ENCODE measurements around the gene GRHL3. TPM values are rescaled to one million over a fixed set of nuclear protein-coding genes. Genes with fewer than 3 reads are reported as not detected.

The GRHL3 gene
- total RNA-seq, 2 donors from 2014 or later, result not detected

- ATAC-seq (peak; percentile 61 to 90), DNase-seq (ENCODE audit: low spot score) (no peak)
- Mint-ChIP-seq H3K27me3 (no peaks in the 10 kb centered on the region), H3K36me3 (no peaks in the 10 kb centered on the region), H3K4me3 (peak overlapping the region; percentile 25), H3K27ac (no peak overlapping the region), H3K9me3 (no peaks in the 10 kb centered on the region), H3K4me1 (ENCODE audit: low read depth in 2 of 2) (peaks cover 0 to 10% of the 10 kb centered on the region in 2 donors)
Observed at GRCh38 chr1:24364975-24365678, 46.0 kb downstream of the GRHL3 start.

DNA sequence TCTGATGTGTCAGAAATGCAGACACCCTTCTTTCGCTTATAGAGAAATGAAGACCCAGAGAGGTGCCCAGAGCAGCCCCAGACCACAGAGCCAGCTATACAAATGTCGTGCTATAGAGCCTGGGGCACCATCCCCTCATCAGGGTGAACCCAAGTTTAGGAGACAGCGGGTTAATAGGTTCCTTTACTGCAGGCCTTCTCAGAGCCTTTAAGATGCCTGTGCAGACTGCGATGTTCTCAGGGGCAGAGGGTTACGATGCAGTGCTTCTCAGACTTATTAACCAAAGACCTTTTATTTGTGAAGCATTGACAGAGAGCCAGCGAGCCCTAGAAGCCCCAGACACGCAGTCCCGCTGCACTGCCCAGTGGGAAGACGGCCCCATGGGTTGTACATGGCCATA is 47.5 kb downstream of the GRHL3 start:
- no peak for DNase-seq (ENCODE audit: low spot score)
- Mint-ChIP-seq H3K4me1 (ENCODE audit: low read depth in 2 of 2) (peaks cover 0 to 10% of the 10 kb centered on the region in 2 donors), H3K4me3 (no peak overlapping the region), H3K27ac (no peak overlapping the region), H3K27me3 (no peaks in the 10 kb centered on the region), H3K36me3 (no peaks in the 10 kb centered on the region), H3K9me3 (no peaks in the 10 kb centered on the region)
- no peak for ATAC-seq

GRCh38 chr1:24369199-24369598 is 50.0 kb downstream of the GRHL3 start:
- Mint-ChIP-seq H3K4me3 (no peak overlapping the region), H3K27me3 (no peaks in the 10 kb centered on the region), H3K27ac (no peak overlapping the region), H3K36me3 (no peaks in the 10 kb centered on the region), H3K9me3 (no peaks in the 10 kb centered on the region), H3K4me1 (ENCODE audit: low read depth in 2 of 2) (peaks cover 0 to 10% of the 10 kb centered on the region in 2 donors)
- DNase-seq (ENCODE audit: low spot score) (no peak), ATAC-seq (no peak)

- Mint-ChIP-seq H3K4me3 (no peak overlapping the region), H3K36me3 (no peaks in the 10 kb centered on the region), H3K9me3 (no peaks in the 10 kb centered on the region), H3K27me3 (no peaks in the 10 kb centered on the region), H3K27ac (no peak overlapping the region), H3K4me1 (ENCODE audit: low read depth in 2 of 2) (peaks cover 0 to 7% of the 10 kb centered on the region in 2 donors)
- DNase-seq (ENCODE audit: low spot score) (no peak), ATAC-seq (no peak)
Observed at GRCh38 chr1:24369801-24370200, 50.6 kb downstream of the GRHL3 start.

GRCh38 chr1:24373044-24373443 is 53.9 kb downstream of the GRHL3 start:
- H3K27ac Mint-ChIP-seq, result no peak overlapping the region

GRCh38 chr1:24373710-24374109 is 54.6 kb downstream of the GRHL3 start:
- H3K36me3 Mint-ChIP-seq, result no peaks in the 10 kb centered on the region

More at GRCh38 chr1:24373044-24373443, 53.9 kb downstream of the GRHL3 start:
- H3K27me3 Mint-ChIP-seq, result peaks cover 0 to 8% of the 10 kb centered on the region in 2 donors
- ATAC-seq (no peak), DNase-seq (ENCODE audit: low spot score) (peak; percentile 32)
- H3K36me3 Mint-ChIP-seq, result no peaks in the 10 kb centered on the region
- no peak overlapping the region for H3K4me3 Mint-ChIP-seq
- no peaks in the 10 kb centered on the region for H3K4me1 Mint-ChIP-seq (ENCODE audit: low read depth in 2 of 2)
- H3K9me3 Mint-ChIP-seq, result no peaks in the 10 kb centered on the region

GRCh38 chr1:24374891-24375786 is 56.0 kb downstream of the GRHL3 start:
- Mint-ChIP-seq H3K4me3 (no peak overlapping the region), H3K27me3 (peaks cover 0 to 11% of the 10 kb centered on the region in 2 donors), H3K4me1 (ENCODE audit: low read depth in 2 of 2) (no peaks in the 10 kb centered on the region), H3K9me3 (no peaks in the 10 kb centered on the region), H3K36me3 (no peaks in the 10 kb centered on the region), H3K27ac (no peak overlapping the region)
- DNase-seq (ENCODE audit: low spot score), result peak; percentile 18
- no peak for ATAC-seq

More at GRCh38 chr1:24373710-24374109, 54.6 kb downstream of the GRHL3 start:
- Mint-ChIP-seq H3K9me3 (no peaks in the 10 kb centered on the region), H3K4me1 (ENCODE audit: low read depth in 2 of 2) (no peaks in the 10 kb centered on the region), H3K4me3 (no peak overlapping the region), H3K27ac (no peak overlapping the region), H3K27me3 (peaks cover 0 to 8% of the 10 kb centered on the region in 2 donors)
- ATAC-seq, result no peak
- no peak for DNase-seq (ENCODE audit: low spot score)

- no peak overlapping the region for H3K27ac Mint-ChIP-seq
- peak; percentile 8 for DNase-seq (ENCODE audit: low spot score)
- no peaks in the 10 kb centered on the region for H3K36me3 Mint-ChIP-seq
Observed at GRCh38 chr1:24379733-24380315, 60.7 kb downstream of the GRHL3 start.

DNA sequence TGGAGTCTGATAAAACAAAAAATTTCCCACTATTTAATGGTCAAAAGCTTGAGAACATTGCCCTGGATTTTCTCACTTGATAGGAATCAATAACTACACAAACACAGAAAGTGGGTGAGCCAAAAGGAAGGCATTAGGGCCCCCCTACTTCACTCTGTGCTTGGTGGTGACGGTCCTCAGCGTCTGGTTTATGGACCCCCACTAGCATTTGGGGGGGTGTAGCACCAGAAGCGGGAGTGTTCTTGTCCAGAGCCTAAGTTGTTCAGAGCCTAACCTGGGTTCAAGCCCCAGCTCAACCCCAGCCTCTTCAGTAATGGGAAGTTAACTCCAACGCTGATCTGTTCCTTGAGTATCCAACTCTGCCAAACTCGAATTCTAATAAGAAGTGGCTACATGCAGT is 61.4 kb downstream of the GRHL3 start:
- DNase-seq (ENCODE audit: low spot score) (peak; percentile 58), ATAC-seq (no peak)
- Mint-ChIP-seq H3K4me1 (ENCODE audit: low read depth in 2 of 2) (peaks cover 10 to 13% of the 10 kb centered on the region in 2 donors), H3K36me3 (no peaks in the 10 kb centered on the region), H3K9me3 (no peaks in the 10 kb centered on the region), H3K4me3 (no peak overlapping the region), H3K27ac (no peak overlapping the region), H3K27me3 (peaks cover 0 to 12% of the 10 kb centered on the region in 2 donors)

More at GRCh38 chr1:24379733-24380315, 60.7 kb downstream of the GRHL3 start:
- H3K4me3 Mint-ChIP-seq, result no peak overlapping the region
- H3K9me3 Mint-ChIP-seq, result no peaks in the 10 kb centered on the region
- peaks cover 6% of the 10 kb centered on the region in 2 donors for H3K4me1 Mint-ChIP-seq (ENCODE audit: low read depth in 2 of 2)
- no peak for ATAC-seq
- H3K27me3 Mint-ChIP-seq, result peaks cover 0 to 16% of the 10 kb centered on the region in 2 donors

GRCh38 chr1:24381256-24381655 is 62.1 kb downstream of the GRHL3 start:
- Mint-ChIP-seq H3K4me3 (no peak overlapping the region), H3K4me1 (ENCODE audit: low read depth in 2 of 2) (peaks cover 10 to 18% of the 10 kb centered on the region in 2 donors), H3K27me3 (peaks cover 0 to 12% of the 10 kb centered on the region in 2 donors), H3K27ac (no peak overlapping the region), H3K9me3 (no peaks in the 10 kb centered on the region), H3K36me3 (no peaks in the 10 kb centered on the region)
- no peak for DNase-seq (ENCODE audit: low spot score)
- no peak for ATAC-seq

DNA sequence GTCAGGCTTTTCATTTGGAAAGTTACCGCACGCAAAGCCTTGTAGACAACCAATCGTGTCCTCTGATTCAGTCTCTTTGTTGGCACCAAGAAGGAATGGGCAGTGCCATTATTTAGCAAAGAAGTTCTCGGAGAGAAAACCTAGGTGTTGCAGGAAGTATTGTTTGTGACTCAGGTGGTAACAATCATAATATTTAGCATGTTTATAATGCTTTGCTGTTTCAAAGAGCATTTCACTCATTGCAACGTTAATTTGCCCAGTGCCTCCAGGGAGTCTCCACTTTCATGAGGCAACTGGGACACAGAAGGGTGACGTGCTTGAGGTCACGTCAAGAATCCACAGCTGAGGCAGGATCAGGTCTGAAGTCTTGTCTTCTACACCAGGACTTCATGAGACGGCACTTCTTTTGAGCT is 63.0 kb downstream of the GRHL3 start:
- H3K27ac Mint-ChIP-seq, result no peak overlapping the region
- ATAC-seq, result no peak
- no peak overlapping the region for H3K4me3 Mint-ChIP-seq
- H3K36me3 Mint-ChIP-seq, result no peaks in the 10 kb centered on the region
- H3K4me1 Mint-ChIP-seq (ENCODE audit: low read depth in 2 of 2), result peaks cover 10 to 22% of the 10 kb centered on the region in 2 donors
- H3K9me3 Mint-ChIP-seq, result no peaks in the 10 kb centered on the region
- peaks cover 0 to 12% of the 10 kb centered on the region in 2 donors for H3K27me3 Mint-ChIP-seq
- DNase-seq (ENCODE audit: low spot score), result no peak

DNA sequence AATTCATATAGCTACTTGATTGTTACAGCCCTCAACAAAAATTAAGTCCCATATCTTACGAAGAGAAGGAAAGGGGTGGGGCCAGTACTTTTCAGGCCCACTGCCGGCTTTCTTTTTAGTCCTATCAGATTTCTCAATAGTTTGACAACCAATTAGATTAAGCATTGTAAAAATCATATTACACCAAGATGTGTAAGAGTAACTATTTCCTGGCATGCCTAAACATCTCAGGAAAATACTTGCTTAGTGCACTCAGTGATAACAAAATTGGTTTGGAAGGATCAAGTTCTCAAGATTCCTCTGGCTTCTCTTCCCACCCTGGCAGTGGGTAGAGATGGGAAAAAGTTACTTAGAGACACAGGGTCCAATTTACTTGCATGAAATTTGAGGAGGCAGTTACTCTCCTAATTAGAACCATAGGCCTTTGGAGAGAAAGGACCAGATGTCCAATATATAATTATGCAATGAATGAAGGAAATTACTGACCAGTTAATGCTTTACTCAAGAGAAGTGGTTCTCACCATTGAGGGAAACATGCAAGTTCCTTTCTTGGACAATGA is 64.3 kb downstream of the GRHL3 start:
- Mint-ChIP-seq H3K4me1 (ENCODE audit: low read depth in 2 of 2) (peaks cover 10 to 22% of the 10 kb centered on the region in 2 donors), H3K4me3 (no peak overlapping the region), H3K27ac (peak overlapping the region in 1 of 2 donors; percentile 71), H3K9me3 (no peaks in the 10 kb centered on the region), H3K36me3 (no peaks in the 10 kb centered on the region), H3K27me3 (peaks cover 0 to 8% of the 10 kb centered on the region in 2 donors)
- DNase-seq (ENCODE audit: low spot score) (no peak), ATAC-seq (no peak)

DNA sequence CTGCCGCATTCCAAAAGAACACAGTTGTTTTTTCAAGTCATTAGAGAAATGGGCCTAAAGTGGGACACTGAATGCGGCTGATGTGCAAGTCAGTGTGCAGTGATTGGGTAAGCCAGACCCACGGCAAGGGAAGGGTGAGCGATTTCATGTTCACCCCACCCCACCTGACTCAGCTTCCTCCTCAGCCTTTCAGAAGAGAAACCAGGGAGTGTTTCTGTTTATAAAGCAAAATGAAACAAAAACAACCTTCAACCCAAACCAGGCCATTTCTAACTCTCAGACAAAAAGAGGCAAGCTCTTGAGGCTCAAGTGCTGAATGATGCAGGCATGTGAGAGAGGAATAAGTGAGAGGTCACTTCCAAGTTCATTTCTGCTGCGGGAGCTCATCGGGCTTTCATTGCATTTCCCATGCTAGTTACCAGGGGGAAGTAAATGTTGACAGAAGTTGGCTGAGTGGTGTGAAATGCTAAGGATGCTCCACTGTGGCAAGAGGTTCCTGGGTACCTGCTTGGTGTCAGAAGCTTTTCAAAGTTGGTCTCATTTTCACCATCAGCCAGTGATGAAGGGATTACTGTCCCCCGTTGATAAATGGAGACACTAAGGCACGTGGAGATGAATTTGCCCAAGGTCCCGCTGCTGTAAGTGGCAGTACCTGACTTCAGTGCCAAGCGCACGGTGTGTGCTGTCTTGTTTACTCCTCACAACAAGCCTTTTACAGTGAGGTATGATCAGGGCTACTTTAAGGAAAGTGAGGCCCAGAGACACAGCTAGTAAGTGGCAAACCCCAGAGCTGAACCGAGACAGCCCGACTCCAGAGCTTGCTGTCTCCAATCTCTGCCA is 65.3 kb downstream of the GRHL3 start:
- Mint-ChIP-seq H3K9me3 (no peaks in the 10 kb centered on the region), H3K4me3 (peak overlapping the region; percentile 59), H3K27ac (peak overlapping the region in 1 of 2 donors; percentile 71), H3K36me3 (no peaks in the 10 kb centered on the region), H3K4me1 (ENCODE audit: low read depth in 2 of 2) (peaks cover 10 to 22% of the 10 kb centered on the region in 2 donors), H3K27me3 (peaks cover 0 to 6% of the 10 kb centered on the region in 2 donors)
- ATAC-seq (peak; percentile 76 to 88), DNase-seq (ENCODE audit: low spot score) (no peak)

Data from natural killer cell treated with Interleukin-12 subunit alpha and Interleukin-12 subunit beta and Interleukin-15 and Interleukin-18, amount 100 ng/mL, for 72 hours (primary cell).